NB4 (cell line): ENCODE measurements around the gene SPP1.
"Not testable (repeated sequence)": the region's sequence is repeated elsewhere in the genome, so short reads cannot be mapped to it uniquely, and the experiment has no call there.

ENCODE experiments used
- DNase-seq: peaks from one replicate; pipeline ENCODE4 v3.0.0; 2010; ENCODE audit warnings: low read depth
- H3K4me3 ChIP-seq: one replicate; pipeline ENCODE4 v1.5.1; 2011; ENCODE audit warnings: mild to moderate bottlenecking, low read depth, low read length, moderate library complexity
- CTCF ChIP-seq: IDR thresholded peaks from one replicate; pipeline ENCODE4 v1.5.1; 2012; ENCODE audit warnings: low read depth, low read length
- MAX ChIP-seq: IDR thresholded peaks from 2 replicates; pipeline ENCODE4 v1.6.1; 2011; ENCODE audit warnings: low read depth, low read length
- MYC ChIP-seq: IDR thresholded peaks from 2 replicates; pipeline ENCODE4 v1.6.1; 2011; ENCODE audit warnings: low read depth, low read length
- POLR2A ChIP-seq: IDR thresholded peaks from 2 replicates; pipeline ENCODE4 v1.6.1; 2011; ENCODE audit warnings: mild to moderate bottlenecking; ENCODE audit not compliant: insufficient read length; ENCODE audit errors: extremely low read depth

The SPP1 gene

GRCh38 chr4:87934157-87934704 is 41.3 kb upstream of the SPP1 start:
- no peak for DNase-seq
- no peak for TF ChIP-seq CTCF
- TF ChIP-seq MYC: no peak
- TF ChIP-seq POLR2A: no peak
- TF ChIP-seq MAX: no peak
- H3K4me3 ChIP-seq: no peak overlapping the region

GRCh38 chr4:87934973-87935372 is 40.5 kb upstream of the SPP1 start:
- no peak for DNase-seq
- no peak overlapping the region for H3K4me3 ChIP-seq
- TF ChIP-seq POLR2A (no peak), CTCF (no peak)

GRCh38 chr4:87935954-87936353 is 39.6 kb upstream of the SPP1 start:
- not testable (repeated sequence) for DNase-seq

GRCh38 chr4:87937523-87937922 is 38.0 kb upstream of the SPP1 start:
- H3K4me3 ChIP-seq: no peak overlapping the region
- no peak for TF ChIP-seq MYC
- TF ChIP-seq MAX: no peak
- no peak for DNase-seq

More at GRCh38 chr4:87935954-87936353, 39.6 kb upstream of the SPP1 start:
- H3K4me3 ChIP-seq: not testable (repeated sequence)

- TF ChIP-seq MAX: no peak
- TF ChIP-seq MYC: no peak
- TF ChIP-seq POLR2A: no peak
- TF ChIP-seq CTCF: no peak
- DNase-seq: peak; percentile 13
- H3K4me3 ChIP-seq: no peak overlapping the region
Measured at GRCh38 chr4:87938746-87939145, 36.8 kb upstream of the SPP1 start.

GRCh38 chr4:87939978-87940690 is 35.4 kb upstream of the SPP1 start:
- H3K4me3 ChIP-seq: no peak overlapping the region
- no peak for DNase-seq
- TF ChIP-seq POLR2A: no peak
- TF ChIP-seq CTCF: no peak
- no peak for TF ChIP-seq MAX
- no peak for TF ChIP-seq MYC

GRCh38 chr4:87940809-87941208 is 34.7 kb upstream of the SPP1 start:
- not testable (repeated sequence) for DNase-seq, H3K4me3 ChIP-seq
